H1 (cell line): Measurements from ENCODE around the gene PSMB5. TPM values are rescaled to one million over a fixed set of nuclear protein-coding genes. Genes with fewer than 3 reads are reported as not detected.
A peak's percentile ranks its signal among the peaks of the same experiment; 100 is the strongest.

Source experiments
- CTCF ChIA-PET: fragments of 300-600 bp; sonication (Branson Sonifier 250); formaldehyde crosslinking; loops from one replicate; lab custom pipeline; 2021; ENCODE audit not compliant: partially characterized antibody; lab: Charles Lee
- POLR2A ChIA-PET: fragments of 300-600 bp; sonication (Branson Sonifier 250); formaldehyde crosslinking; loops from one replicate; lab custom pipeline; 2021; ENCODE audit warnings: inconsistent platforms; ENCODE audit not compliant: partially characterized antibody; lab: Charles Lee
- DNase-seq, 2 experiments: peaks; one replicate each; pipeline versions ENCODE4 v3.0.0 to v3.0.0-alpha.2; 2010 to 2022; ENCODE audit warnings: low spot score in 2 of 2, low read depth in 1 of 2, mixed read lengths in 1 of 2
- FAIRE-seq: peaks from 2 replicates; lab custom pipeline; 2011; peaks lifted over from hg19 to GRCh38; lab: Jason Lieb, UNC
- H2AFZ ChIP-seq: 2 replicates; pipeline ENCODE4 v1.8.1; 2012; ENCODE audit warnings: low read length, inconsistent platforms
- H2AK5ac ChIP-seq: 2 replicates; pipeline ENCODE4 v1.6.1; 2013; ENCODE audit warnings: low read depth, low read length
- H2BK120ac ChIP-seq: replicated peaks from 2 replicates; pipeline ENCODE3; 2013; ENCODE audit warnings: low read depth, low read length, inconsistent platforms
- H2BK12ac ChIP-seq: 2 replicates; pipeline ENCODE4 v1.6.1; 2013; ENCODE audit warnings: low read depth, low read length
- H2BK15ac ChIP-seq: 2 replicates; pipeline ENCODE4 v1.6.1; 2013; ENCODE audit warnings: low read length
- H2BK20ac ChIP-seq: 2 replicates; pipeline ENCODE4 v1.6.1; 2013; ENCODE audit warnings: low read length
- H2BK5ac ChIP-seq: 2 replicates; pipeline ENCODE4 v1.6.1; 2013; ENCODE audit warnings: low read depth, low read length
- H3K14ac ChIP-seq: 2 replicates; pipeline ENCODE4 v1.6.1; 2013; ENCODE audit warnings: inconsistent platforms; ENCODE audit not compliant: insufficient read length
- H3K18ac ChIP-seq: 2 replicates; pipeline ENCODE4 v1.6.1; 2013; ENCODE audit warnings: low read length; ENCODE audit errors: extremely low read depth
- H3K23ac ChIP-seq: 2 replicates; pipeline ENCODE4 v1.6.1; 2013; ENCODE audit warnings: inconsistent platforms; ENCODE audit not compliant: insufficient read length
- H3K23me2 ChIP-seq: 2 replicates; pipeline ENCODE4 v1.6.1; 2013; ENCODE audit warnings: low read depth, low read length
- H3K27ac ChIP-seq: 2 replicates; pipeline ENCODE4 v1.6.1; 2011; ENCODE audit warnings: low read depth, low read length, inconsistent platforms
- H3K27me3 ChIP-seq, 4 experiments: replicated peaks in 1 of 4; 1 replicate in 1 of 4; 2 replicates in 3 of 4; pipeline versions ENCODE4 v1.6.1 to v1.8.1; 2011 to 2013; ENCODE audit warnings: low read length in 3 of 4, mild to moderate bottlenecking in 3 of 4, inconsistent platforms in 2 of 4, mixed read lengths in 2 of 4, moderate library complexity in 1 of 4; ENCODE audit not compliant: control insufficient read depth in 3 of 4, insufficient read depth in 3 of 4; ENCODE audit errors: extremely low read depth in 1 of 4
- H3K36me3 ChIP-seq, 4 experiments: 2 replicates each; pipeline versions ENCODE4 v1.6.1 to v1.8.1; 2011 to 2013; ENCODE audit warnings: mild to moderate bottlenecking in 4 of 4, low read length in 3 of 4, moderate library complexity in 2 of 4, control low read depth in 1 of 4, inconsistent platforms in 1 of 4; ENCODE audit not compliant: insufficient read depth in 4 of 4, control insufficient read depth in 2 of 4
- H3K4ac ChIP-seq: replicated peaks from 2 replicates; pipeline ENCODE3; 2013; ENCODE audit warnings: low read length, low read depth, mixed read lengths, inconsistent platforms; ENCODE audit not compliant: insufficient read length
- H3K4me1 ChIP-seq, 4 experiments: replicated peaks in 1 of 4; 1 replicate in 1 of 4; 2 replicates in 3 of 4; pipeline versions ENCODE4 v1.6.1 to v1.8.1; 2011 to 2013; ENCODE audit warnings: low read length in 3 of 4, inconsistent platforms in 2 of 4, mixed read lengths in 1 of 4; ENCODE audit not compliant: insufficient read depth in 4 of 4, control insufficient read depth in 3 of 4
- H3K4me2 ChIP-seq, 2 experiments: 2 replicates each; pipeline versions ENCODE4 v1.6.1 to v1.8.1; 2011 to 2013; ENCODE audit warnings: low read depth in 2 of 2, low read length in 2 of 2, control low read depth in 1 of 2, inconsistent platforms in 1 of 2, mild to moderate bottlenecking in 1 of 2; ENCODE audit not compliant: insufficient read depth in 1 of 2
- H3K4me3 ChIP-seq, 4 experiments: fragments of 200-600, 300-600 bp in 1 of 4; sonication (generic), shearing (Covaris generic), sonication (Bioruptor Twin) in 1 of 4; 2 replicates each; pipeline versions ENCODE4 v1.5.1 to v1.8.1; 2011 to 2016; ENCODE audit warnings: low read length in 4 of 4, low read depth in 3 of 4, control low read depth in 2 of 4, inconsistent platforms in 2 of 4, mild to moderate bottlenecking in 2 of 4, mixed read lengths in 1 of 4, moderate library complexity in 1 of 4; ENCODE audit not compliant: insufficient read depth in 2 of 4; ENCODE audit errors: extremely low read depth in 1 of 4
- H3K56ac ChIP-seq: replicated peaks from 2 replicates; pipeline ENCODE3; 2013; ENCODE audit warnings: low read depth, mild to moderate bottlenecking, mixed read lengths, low read length, inconsistent platforms; ENCODE audit not compliant: insufficient read length
- H3K79me1 ChIP-seq: 2 replicates; pipeline ENCODE4 v1.6.1; 2013; ENCODE audit warnings: low read depth, low read length, control low read depth
- H3K79me2 ChIP-seq, 2 experiments: 2 replicates each; pipeline versions ENCODE4 v1.6.1 to v1.8.1; 2012 to 2013; ENCODE audit warnings: low read length in 2 of 2, mild to moderate bottlenecking in 2 of 2, inconsistent platforms in 1 of 2; ENCODE audit not compliant: insufficient read depth in 2 of 2, control insufficient read depth in 1 of 2
- H3K9ac ChIP-seq, 4 experiments: replicated peaks in 1 of 4; 1 replicate in 1 of 4; 2 replicates in 3 of 4; pipeline versions ENCODE4 v1.6.1 to v1.8.1; 2011 to 2013; ENCODE audit warnings: low read depth in 3 of 4, low read length in 3 of 4, control low read depth in 2 of 4, mild to moderate bottlenecking in 2 of 4, moderate library complexity in 2 of 4, inconsistent platforms in 1 of 4; ENCODE audit errors: extremely low read depth in 1 of 4
- H3K9me3 ChIP-seq, 2 experiments: 2 replicates each; pipeline versions ENCODE4 v1.6.1 to v1.8.1; 2012 to 2013; ENCODE audit warnings: mild to moderate bottlenecking in 2 of 2, moderate library complexity in 2 of 2, control low read depth in 1 of 2, inconsistent platforms in 1 of 2, low read depth in 1 of 2, low read length in 1 of 2, mixed read lengths in 1 of 2; ENCODE audit not compliant: insufficient read depth in 2 of 2
- H4K20me1 ChIP-seq, 2 experiments: replicated peaks in 1 of 2; 2 replicates each; pipeline versions ENCODE3 to v1.8.1; 2011 to 2013; ENCODE audit warnings: inconsistent platforms in 2 of 2, low read length in 2 of 2, mild to moderate bottlenecking in 1 of 2; ENCODE audit not compliant: insufficient read depth in 2 of 2, control insufficient read depth in 1 of 2
- H4K5ac ChIP-seq: 2 replicates; pipeline ENCODE4 v1.6.1; 2013; ENCODE audit warnings: low read length, low read depth, mixed read lengths, inconsistent platforms; ENCODE audit not compliant: insufficient read length
- H4K8ac ChIP-seq: 2 replicates; pipeline ENCODE4 v1.8.0; 2013; ENCODE audit warnings: mild to moderate bottlenecking, moderate library complexity, low read length, inconsistent platforms; ENCODE audit not compliant: insufficient read depth; ENCODE audit errors: extremely low read depth
- H4K91ac ChIP-seq: replicated peaks from 2 replicates; pipeline ENCODE3; 2013; ENCODE audit warnings: low read length, mixed read lengths, inconsistent platforms; ENCODE audit not compliant: insufficient read length
- EZH2 ChIP-seq: fragments of 200-600 bp; sonication (generic); IDR thresholded peaks from 2 replicates; pipeline ENCODE4 v1.7.1; 2012; ENCODE audit warnings: low read depth, mild to moderate bottlenecking, moderate library complexity, low read length, inconsistent platforms; ENCODE audit not compliant: severe bottlenecking
- HDAC2 ChIP-seq, 2 experiments: fragments of 300-600 bp in 1 of 2; sonication (generic) in 1 of 2; IDR thresholded peaks; 2 replicates each; pipeline ENCODE4 v1.6.1; 2011 to 2012; ENCODE audit warnings: low read depth in 2 of 2, low read length in 2 of 2, mild to moderate bottlenecking in 2 of 2, moderate library complexity in 2 of 2, borderline replicate concordance in 1 of 2, inconsistent platforms in 1 of 2
- KDM4A ChIP-seq: IDR thresholded peaks from one replicate; pipeline ENCODE4 v1.7.1; 2012; ENCODE audit warnings: low read depth, mild to moderate bottlenecking, moderate library complexity, low read length, inconsistent platforms; ENCODE audit not compliant: severe bottlenecking
- POLR2A ChIP-seq, 2 experiments: IDR thresholded peaks; 1 replicate in 1 of 2; 2 replicates in 1 of 2; pipeline ENCODE4 v1.6.1; 2011; ENCODE audit warnings: low read depth in 2 of 2, low read length in 2 of 2, mild to moderate bottlenecking in 2 of 2; ENCODE audit errors: control extremely low read depth in 1 of 2
- SIX5 ChIP-seq: IDR thresholded peaks from 2 replicates; pipeline ENCODE4 v1.6.1; 2011; ENCODE audit warnings: mild to moderate bottlenecking, low read depth, low read length
- USF2 ChIP-seq: IDR thresholded peaks from 2 replicates; pipeline ENCODE4 v1.6.1; 2011; ENCODE audit warnings: low read length, improper control_type of control experiment
- YY1 ChIP-seq: IDR thresholded peaks from 2 replicates; pipeline ENCODE4 v1.6.1; 2011; ENCODE audit warnings: low read depth, mild to moderate bottlenecking, low read length
- WGBS, 2 experiments: shearing (Covaris generic) in 1 of 2; methylation state at CpG; one replicate each; pipeline versions ENCODE4 v1.1.6 to v1.1.7; 2013 to 2015; ENCODE audit warnings: low lambda C conversion rate in 2 of 2, mixed read lengths in 2 of 2, inconsistent platforms in 1 of 2, low coverage in 1 of 2, missing lambda C conversion rate in 1 of 2; ENCODE audit not compliant: insufficient replicate concordance in 2 of 2, insufficient coverage in 1 of 2, insufficient read length in 1 of 2; ENCODE audit errors: extremely low coverage in 1 of 2, missing lambda C conversion rate in 1 of 2; 5-methylcytosine and 5-hydroxymethylcytosine counted together
- polyA plus RNA-seq, 7 experiments: library from polyadenylated mRNA; depleted of rRNA in 3 of 7; stranded (reverse) in 5 of 7; unstranded in 2 of 7; fragments of >200 nt in 5 of 7; fragments of 200-250 nt in 2 of 7; gene quantifications; 1 replicate in 5 of 7; 2 replicates in 1 of 7; 4 replicates in 1 of 7; pipeline versions ENCODE4 v1.2.1 to v1.2.3, GENCODE V29; 2011 to 2013; ENCODE audit warnings: missing spikeins in 2 of 7, mixed read lengths in 2 of 7
- total RNA-seq: library from RNA; stranded (reverse); fragmentation: NEBNext Ultra II Directional; extraction: Animal tissue kit (Norgen Biotek cat#: 25700); gene quantifications from 2 replicates; pipeline ENCODE4 v1.2.1, GENCODE V29; 2021

PSMB5 gene
- total and polyA plus RNA-seq, 2 of the 8 experiments (the other 6 are each of a cell fraction or from before 2014, with no cell fraction given), result 254 to 510 TPM

GRCh38 chr14:22976620-22977433 lies 57.9 kb downstream of the PSMB5 start:
- Histone ChIP-seq H2AFZ (no peak overlapping the region), H4K5ac (peak overlapping the region; percentile 21), H2AK5ac (peak overlapping the region; percentile 66; the same call in 1 of the 2 replicates), H3K18ac (peak overlapping the region; percentile 52; the same call in 1 of the 2 replicates), H2BK15ac (0 out of 2 replicates have a peak overlapping the region, but pooled peaks have one; percentile 12), H3K36me3 (peaks cover 17 to 69% (median 39%) of the 10 kb centered on the region in 4 experiments), H3K9me3 (no peaks in the 10 kb centered on the region), H3K56ac (no peak overlapping the region), H3K79me2 (peaks cover 0 to 49% of the 10 kb centered on the region in 2 experiments; a peak in 2 of 4 replicates), H3K4me3 (peak overlapping the region in 1 of 4 experiments; percentile 41; a peak in 4 of 8 replicates), H3K4me1 (peaks cover 28 to 34% (median 31%) of the 10 kb centered on the region in 4 experiments), H3K4ac (no peak overlapping the region), H2BK20ac (peak overlapping the region; percentile 68; the same call in 1 of the 2 replicates), H2BK120ac (no peak overlapping the region), H2BK5ac (peak overlapping the region; percentile 95), H4K91ac (no peak overlapping the region), H3K27ac (peak overlapping the region; percentile 87), H3K79me1 (no peaks in the 10 kb centered on the region; the same call in 1 of the 2 replicates), H3K14ac (no peak overlapping the region), H3K4me2 (peak overlapping the region; percentile 56 to 81), H4K20me1 (peaks cover 0 to 4% of the 10 kb centered on the region in 2 experiments), H3K23me2 (peaks cover 8% of the 10 kb centered on the region), H2BK12ac (peak overlapping the region; percentile 73), H3K23ac (no peak overlapping the region), H3K27me3 (peaks cover 0 to 9% (median 4%) of the 10 kb centered on the region in 4 experiments; a peak in 2 of 7 replicates), H3K9ac (peak overlapping the region in 2 of 4 experiments; percentile 27 to 60; a peak in 4 of 7 replicates), H4K8ac (no peak overlapping the region)
- 76% methylated on average over 6 of the region's 6 CpGs; no CpG with 5 or more reads in 1 of the 2 experiments for WGBS, 2 experiments
- DNase-seq (no peak), FAIRE-seq (no peak)
- ChIA-PET CTCF (interaction anchor here (0.6 to 7.7 kb wide), 22 partner anchors 9 to 1285 kb away, joined by 3 to 175 read pairs (median 4); partner anchors contain the start of genes AJUBA, HAUS4 and RBM23), POLR2A (interaction anchor here (0.6 to 13.2 kb wide), 19 partner anchors 9 to 203 kb away, joined by 3 to 133 read pairs (median 8); partner anchors contain the start of genes CDH24, HAUS4, PRMT5 and PSMB5)
- TF ChIP-seq KDM4A (no peak), EZH2 (no peak), POLR2A (IDR thresholded peaks at IDR 0.05; ENCODE audit: control extremely low read depth in 1 of 2, low read depth in 2 of 2, low read length in 2 of 2) (peak in 1 of 2 experiments; percentile 51; a peak in 1 of 3 replicates), HDAC2 (IDR thresholded peaks at IDR 0.05; ENCODE audit: borderline replicate concordance in 1 of 2, low read depth in 2 of 2, low read length in 2 of 2) (no peak), YY1 (no peak), SIX5 (no peak), USF2 (no peak)
